GM21381 (cell line): ENCODE results near the gene EWSR1.
"Not testable (repeated sequence)": the region's sequence is repeated elsewhere in the genome, so short reads cannot be mapped to it uniquely, and the experiment has no call there.

Experiments
- ATAC-seq: cut with Tn5 transposase; IDR thresholded peaks from one replicate; pipeline ENCODE4 v1.9.1; 2021; ENCODE audit warnings: mild to moderate bottlenecking, moderate library complexity; ENCODE audit not compliant: unreplicated experiment

The EWSR1 gene

DNA sequence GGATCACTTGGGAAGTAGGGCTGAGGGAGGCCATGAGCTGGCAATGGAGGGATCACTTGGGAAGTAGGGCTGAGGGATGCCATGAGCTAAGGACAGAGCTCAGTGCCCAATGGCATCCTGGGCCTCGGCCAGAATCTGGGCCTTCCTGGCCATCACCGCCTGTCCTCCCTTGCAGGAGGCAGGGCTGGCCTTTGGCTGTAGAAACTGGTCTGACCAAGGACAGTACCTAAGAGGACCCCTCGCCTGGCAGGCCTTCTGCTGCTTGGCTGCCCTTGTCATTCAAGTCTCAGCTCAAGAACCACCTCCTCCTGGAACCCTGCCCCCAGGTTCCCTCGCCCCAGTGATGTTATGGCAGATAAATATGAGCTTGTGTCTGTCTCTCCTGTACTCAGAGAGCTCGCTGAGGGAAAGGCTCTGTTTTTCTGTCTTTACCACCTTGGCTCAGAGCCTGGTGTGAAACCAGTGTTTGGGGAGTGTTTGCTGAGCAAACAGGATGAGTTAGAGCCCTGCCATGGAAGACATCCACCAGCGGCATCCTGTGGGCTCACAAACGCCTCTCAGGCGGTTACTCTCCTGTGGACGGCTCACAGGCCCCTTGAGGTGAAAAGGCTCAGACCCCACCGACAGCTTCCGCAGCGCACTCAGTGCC, 66.8 kb downstream of the EWSR1 start:
- ATAC-seq, result no peak

DNA sequence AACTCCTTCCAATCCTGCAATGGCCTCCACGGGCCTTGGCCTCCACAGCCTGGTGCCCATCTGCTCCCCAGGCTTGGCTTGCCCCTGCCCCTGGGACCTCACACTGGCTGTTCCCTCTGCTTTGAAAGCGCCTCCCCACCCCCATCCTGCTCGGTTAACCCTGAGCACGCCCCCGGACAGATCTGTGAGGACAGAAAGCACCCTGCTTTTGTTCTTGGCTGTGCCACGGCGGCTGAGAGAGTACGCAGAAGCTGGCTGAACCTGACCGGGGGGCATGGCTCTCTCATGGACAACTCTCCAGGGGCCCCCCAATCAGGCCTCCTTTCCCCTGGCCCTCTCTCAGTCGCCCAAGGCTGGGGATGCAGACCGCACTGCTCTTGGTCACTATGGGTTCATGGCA, 67.6 kb downstream of the EWSR1 start:
- ATAC-seq, result no peak

DNA sequence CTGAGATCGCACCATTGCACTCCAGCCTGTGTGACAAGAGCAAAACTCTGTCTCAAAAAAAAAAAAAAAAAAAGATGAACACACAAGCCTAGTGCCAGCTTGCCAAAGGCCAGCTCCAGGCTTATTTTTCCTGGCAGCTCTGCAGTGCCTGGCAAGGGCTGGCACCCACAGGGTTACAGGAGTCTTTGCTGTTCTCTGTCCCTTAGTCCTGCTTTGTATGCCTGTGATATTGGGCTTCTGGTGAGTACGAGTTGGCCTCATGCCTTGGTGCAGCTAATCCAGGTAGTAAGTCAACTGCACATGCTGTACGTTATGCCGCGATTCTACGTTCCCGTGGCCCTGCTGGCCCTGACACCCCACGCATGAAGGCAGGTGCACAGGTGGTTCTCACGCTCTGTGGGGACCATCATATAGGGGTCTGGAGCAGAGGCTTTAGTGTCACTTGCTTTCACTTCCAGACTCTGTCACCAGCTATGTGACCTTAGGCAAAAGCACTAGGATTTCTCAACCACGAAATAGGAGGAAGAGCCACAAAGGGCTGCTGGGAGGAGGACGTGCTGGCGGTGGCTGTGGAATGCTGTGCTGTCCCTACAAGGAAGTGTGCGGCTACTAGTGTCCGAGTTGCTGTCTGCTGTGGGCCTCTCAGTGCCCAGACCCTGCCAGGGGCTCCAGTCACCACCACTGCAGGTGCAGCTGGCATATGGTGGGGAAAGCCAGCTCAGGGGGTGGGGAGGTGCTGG, 68.9 kb downstream of the EWSR1 start:
- no peak for ATAC-seq

DNA sequence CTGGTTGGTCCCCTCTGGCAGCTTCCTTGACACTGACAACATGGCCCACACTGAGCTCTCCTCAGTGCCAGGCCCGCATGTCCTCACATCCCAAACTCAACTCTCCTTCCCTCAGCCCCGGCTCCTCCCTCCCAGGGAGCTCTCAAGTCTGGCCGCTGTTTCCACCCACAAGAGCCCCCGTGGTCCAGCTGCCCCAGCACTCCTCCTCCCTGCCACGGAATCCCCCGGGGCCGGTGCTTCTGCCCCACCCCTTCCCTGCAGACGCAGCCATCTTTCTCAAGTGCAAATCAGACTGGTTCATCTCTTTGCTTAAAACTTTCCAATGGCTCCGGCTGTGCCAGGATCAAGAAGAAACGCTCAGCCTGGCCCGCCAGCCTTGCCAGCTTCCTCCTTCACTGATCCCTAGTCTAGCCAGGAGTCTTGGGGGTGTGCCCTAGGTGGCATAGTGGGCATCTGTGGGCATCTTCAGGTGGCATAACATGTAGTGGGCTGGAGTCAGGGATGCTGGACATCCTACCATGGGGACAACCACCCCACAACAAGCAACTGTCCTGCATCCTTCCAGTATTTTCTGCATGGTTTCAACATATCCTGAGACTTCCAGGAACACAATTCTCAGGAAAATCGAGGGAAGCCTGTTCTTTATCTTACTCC, 69.7 kb downstream of the EWSR1 start:
- ATAC-seq, result no peak

DNA sequence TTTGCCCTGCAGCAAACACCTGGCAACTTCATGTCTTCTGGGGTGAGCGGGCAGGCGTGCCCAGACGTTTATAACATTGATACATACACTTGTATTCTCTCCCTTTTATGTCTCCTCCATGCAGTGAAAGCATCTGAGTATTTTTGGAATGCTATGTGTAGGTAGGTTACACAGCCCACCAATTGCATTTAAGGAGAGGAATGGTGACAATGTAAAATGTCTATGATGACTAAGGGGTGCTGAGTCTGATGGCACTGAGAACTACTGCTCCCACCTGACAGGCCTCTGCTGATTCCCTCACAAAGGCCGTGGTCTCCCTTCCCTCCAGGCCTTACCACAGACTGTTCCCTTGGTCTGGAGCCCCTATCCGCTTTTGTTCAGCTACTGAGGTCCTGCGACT, 70.3 kb downstream of the EWSR1 start:
- ATAC-seq, result no peak

DNA sequence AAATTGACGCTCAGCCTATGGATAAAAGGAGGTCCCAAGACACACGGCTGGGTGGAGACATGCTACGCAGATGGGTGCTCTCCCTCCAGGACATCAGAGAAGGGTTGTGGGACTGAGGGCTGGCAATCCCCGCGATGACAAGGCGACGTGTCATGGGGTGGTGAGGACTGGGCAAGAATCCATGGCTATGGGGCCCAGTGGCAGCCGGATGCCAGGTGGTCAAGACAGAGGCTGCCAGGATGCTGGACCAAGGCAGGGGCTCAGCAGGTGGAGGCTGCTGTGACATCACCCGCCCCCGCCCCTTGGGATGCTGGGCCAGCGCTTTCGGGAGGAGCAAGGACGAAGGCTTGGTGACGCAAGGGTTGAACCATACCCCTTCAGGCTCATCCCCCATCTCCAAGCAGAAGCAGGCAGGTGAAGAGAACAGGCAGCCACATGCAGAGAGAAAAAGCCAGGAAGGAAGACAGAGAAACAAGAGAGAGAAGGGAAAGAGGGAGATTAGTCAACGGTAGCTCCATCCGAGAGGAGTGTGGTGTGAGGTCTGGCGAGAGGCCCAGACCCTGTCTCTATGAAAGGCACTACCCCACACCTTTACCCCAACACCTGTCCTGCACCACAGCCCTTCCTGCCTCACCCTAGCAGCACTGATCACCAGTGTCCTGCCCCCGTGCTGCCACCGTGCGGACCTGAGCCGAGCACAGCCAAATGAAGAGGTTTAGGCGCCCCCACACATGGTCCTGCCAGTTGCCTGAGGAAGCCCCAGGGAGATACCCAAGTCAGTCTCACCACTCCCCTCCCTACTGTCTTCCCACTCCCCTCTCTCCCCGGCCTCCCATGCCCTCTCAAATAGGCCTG, 71.5 kb downstream of the EWSR1 start:
- ATAC-seq, result no peak

DNA sequence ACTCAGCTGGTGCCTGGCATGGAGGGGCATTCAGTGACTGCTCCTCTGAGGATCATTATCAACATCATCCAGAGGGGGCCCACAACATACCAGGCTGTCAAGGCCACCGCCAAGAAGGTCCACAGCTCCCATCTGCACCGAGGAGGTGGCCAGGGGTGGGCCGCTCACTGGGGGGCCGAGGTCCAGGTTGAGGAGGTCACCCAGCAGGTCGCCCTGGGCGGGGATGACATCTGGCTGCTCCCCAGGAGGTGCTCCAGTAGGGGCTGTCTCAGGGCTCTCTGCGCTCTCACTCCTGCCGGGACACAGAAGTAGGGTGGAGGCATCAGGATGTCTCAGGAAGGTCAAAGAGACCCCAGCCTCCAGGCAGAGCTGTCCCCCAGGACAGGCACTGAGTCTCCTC, 72.5 kb downstream of the EWSR1 start:
- no peak for ATAC-seq

DNA sequence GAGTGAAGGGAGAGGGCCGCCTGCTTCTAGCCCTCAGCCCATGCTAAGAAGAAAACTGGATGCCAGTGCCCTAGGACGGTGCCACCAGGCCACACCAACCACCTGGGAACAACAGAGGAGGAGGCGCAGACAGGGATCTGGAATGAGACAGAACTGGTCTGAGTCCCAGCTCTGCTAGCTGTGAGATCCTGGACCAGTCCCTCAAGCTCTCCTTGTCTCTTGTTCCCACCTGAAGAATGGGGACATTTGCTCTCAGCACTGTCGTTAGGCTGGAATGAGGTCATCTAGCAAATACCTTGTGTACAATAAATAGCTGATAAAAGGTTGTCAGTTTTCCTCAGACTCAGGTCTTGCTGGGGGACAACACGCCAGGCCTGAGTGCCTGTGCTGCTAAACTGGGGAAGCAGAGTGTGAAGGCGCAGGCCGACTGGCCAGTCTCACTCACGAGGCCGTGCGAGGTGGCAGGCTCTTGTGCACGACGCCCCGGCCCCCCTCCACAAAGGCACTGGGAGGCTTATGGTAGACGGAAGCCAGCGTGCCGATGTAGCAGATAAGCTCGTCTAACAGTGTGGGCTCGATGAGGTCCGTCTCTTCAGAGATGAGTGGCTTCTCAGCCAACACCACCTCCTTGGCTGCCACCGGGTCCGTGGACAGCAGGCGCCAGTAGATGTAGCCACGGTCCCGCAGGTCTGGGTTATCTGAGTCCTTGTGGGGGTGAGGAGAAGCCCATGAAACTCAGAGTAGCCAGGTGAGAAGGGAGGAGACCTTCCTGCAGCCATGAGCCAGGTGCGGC, 73.2 kb downstream of the EWSR1 start:
- no peak for ATAC-seq

DNA sequence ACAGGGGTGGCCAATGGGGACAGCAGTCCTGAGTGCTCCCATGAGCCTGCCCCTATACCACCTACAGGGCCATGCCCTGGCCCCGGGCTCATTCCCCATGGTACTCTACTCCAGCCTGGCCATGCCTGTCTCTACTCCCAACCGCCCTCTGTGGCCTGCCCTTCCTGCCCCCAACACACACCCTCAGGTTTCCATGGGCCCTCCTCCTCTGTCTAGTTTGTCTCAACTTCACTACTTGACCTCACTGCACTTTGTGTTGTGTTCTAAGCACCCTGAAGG, 73.7 kb downstream of the EWSR1 start:
- no peak for ATAC-seq

DNA sequence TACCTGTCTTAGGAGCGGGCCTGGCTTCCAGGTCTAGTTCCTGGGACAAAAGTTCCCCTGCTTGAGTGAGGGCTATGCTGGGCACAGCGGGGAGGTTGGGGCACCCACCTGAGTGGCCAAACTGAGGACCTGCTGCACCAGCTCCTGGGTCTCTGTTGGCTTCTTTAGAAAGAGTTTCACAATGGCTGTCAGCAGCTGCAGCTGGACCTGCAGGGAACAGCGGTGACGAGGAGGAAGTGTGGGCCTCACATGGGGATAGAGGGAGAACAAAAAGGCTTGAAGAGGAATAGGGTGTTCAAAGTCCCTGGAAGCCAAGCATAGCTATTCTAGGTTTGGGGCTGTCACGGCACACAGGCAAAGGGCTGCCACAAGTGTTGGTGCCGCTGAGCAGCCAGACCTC, 74.1 kb downstream of the EWSR1 start:
- ATAC-seq, result no peak

DNA sequence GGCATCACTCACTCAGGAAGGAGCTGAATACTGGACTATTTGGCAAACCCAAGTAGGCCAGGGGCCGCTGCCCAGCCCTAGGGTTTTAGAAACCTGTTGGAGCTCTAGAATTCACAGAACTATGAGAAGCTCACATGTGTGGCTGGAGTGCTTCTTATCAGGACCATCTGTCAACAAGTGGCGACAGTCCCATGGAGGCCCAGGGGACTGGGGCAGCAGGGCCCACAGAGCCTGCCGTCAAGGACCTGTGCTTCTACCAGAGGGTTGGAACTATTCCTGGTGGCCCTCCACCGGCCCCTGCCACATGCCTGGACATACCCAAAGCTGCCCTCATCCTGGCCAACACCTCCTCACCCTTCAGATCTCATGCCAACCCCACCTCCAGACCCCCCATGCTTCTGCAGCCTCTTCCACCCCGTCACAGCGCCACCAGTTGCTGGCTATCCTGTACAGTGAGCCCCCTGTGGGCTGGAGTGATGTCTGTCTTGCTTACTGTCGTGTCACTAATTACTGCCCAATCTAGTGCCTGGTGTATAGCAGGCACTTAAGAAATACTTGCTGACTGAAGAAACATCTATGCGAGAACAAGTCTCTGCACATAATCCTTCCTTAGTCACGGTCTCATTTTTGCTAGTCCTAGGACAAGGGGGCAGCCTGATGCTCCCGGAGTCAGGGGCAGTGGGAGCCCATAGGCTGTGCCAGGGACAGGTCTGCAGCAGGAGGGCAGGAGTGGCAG, 74.7 kb downstream of the EWSR1 start:
- ATAC-seq, result no peak

DNA sequence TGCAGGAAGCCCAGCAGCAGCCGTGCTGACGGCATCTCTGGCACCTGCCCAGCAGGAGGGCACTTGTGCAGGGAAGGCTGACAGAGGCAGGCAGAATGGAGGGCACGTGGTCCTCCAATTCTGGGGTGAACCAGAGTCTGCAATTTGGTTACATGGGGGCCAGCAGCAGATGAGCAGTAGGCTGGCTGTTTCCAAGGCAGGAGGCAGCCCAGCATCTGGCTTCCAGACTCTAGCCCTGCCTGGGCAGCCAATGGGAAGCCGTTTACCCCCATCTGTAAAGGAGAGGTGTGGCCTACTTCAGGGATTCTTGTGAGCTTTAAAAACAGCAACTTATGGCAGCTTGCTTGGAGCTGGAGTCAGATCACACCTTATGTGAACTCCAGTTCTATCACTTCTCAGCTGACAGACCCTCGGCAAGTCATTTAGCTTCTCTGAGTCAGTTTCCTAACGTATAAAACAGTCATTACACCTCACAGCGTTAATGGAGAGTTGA, 75.3 kb downstream of the EWSR1 start:
- ATAC-seq, result no peak

DNA sequence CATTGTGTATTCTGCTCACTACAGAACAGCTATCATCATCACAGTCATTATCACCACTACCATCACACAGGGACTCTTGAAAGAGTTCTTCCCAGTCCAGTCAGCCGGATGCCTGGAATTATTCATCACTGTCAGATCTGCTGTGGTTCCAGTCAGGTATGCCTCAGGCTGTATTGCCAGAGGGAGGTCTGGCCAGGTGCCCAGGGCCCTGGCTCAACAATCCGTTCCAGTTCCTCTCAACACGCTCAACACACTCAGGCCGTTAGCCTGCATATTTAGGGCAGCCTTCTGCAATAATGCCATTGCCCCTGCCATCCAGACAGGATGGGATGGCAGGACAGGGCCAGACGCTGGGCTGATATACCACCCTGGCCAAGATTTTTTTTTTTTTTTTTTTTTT, 76.1 kb downstream of the EWSR1 start:
- ATAC-seq, result no peak

DNA sequence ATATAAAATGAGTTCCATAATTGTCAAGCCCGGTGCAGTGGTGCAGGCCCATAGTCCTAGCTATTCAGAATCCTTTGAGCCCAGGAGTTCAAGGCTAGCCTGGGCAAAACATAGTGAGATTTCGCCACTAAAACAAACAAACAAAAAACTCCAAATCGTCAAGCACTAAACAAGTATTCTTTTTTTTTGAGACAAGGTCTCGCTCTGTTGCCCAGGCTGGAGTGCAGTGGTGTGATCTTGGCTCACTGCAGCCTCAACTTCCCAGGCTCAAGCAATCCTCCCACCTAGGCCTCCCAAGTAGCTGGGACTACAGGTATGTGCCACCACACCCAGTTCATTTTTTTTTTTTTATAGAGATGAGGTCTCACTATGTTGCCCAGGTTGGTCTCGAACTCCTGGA, 76.8 kb downstream of the EWSR1 start:
- not testable (repeated sequence) for ATAC-seq

DNA sequence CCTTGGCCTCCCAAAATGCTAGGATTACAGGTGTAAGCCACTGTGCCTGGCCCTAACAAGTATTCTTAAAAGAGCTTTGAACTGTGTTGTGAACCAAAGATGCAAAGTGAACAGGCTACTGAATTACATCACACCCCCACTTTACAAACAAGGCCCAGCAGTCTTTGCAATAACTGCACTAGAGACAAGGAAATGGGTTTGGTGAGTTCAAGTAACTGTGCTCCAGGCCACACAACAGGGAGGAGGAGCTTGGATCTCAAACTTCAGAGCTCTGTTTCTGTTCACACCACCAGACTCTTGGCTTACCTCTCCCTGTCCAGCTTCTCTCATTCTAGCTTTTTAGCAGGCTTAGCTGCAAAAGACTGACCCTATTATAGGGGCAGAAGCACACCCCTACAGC, 77.9 kb downstream of the EWSR1 start:
- no peak for ATAC-seq

DNA sequence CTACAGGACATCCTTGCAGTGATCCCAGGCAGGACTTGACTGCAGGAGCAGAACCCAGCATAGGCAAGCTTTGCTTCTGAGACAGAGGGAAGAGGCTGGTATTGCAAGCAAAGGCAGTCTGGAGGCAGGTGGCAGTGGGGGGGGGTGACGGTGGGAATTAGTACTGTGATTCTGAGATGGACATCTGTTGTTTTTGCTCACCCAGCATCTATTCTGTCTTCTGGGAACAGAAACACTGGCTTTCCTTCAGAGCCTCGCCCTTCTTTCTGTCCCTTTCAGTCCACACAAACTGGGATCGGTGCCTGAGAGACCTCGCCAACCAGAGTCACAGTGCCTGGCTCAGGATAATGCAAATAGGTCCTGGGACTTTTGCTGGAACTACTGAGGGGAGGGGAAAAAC, 78.6 kb downstream of the EWSR1 start:
- no peak for ATAC-seq

DNA sequence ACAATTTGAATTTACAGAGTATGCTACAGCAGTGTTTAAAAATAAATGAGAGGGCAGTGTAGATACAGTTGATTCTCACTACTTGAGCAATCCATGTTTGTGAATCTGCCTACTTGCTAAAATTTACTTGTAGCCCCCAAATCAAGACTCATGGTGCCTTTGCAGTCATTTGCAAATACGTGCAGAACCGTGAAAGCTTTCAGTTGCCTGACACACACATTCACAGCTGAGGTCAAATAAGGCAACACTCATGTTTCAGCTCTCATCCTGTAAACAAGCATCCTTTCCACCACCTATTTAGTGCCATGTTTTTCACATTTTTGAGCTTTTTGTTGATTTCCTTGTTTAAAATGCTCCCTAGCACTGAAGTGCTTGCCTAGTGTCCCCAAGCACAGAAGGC, 80.0 kb downstream of the EWSR1 start:
- no peak for ATAC-seq

DNA sequence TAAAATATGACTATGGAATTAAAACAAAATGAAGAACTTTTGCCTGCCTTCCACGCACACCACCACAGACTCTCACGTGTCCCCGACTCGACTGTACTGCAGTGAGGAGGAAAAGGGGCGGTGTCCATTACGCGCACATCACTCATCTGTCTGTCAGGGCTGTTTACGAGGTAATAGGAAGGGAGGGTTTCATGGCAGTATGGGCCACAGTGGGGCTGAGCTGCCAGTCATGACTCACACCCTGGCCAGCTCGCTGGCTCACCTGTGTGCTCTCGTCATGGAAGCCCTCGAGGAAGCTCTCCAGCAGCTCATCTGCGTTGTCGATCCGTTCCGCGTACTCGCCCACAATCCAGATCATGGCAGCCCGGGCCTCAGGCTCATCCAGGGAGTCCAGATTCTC, 80.9 kb downstream of the EWSR1 start:
- ATAC-seq, result no peak
